ENCODE data around the gene CLRN3.

Gene CLRN3

GRCh38 chr10:127850944-127851343 lies 41.8 kb downstream of the CLRN3 start:
- no peaks in the 10 kb centered on the region for H3K27me3 ChIP-seq (ENCODE audit: insufficient read depth, low read length, poor library complexity, severe bottlenecking)
- H3K79me2 ChIP-seq (ENCODE audit: insufficient read depth, low read length), result no peaks in the 10 kb centered on the region
- no peak overlapping the region for H2AFZ ChIP-seq (ENCODE audit: low read length)
- no peaks in the 10 kb centered on the region for H3K9me3 ChIP-seq (ENCODE audit: insufficient read depth, low read depth, low read length)
- no peaks in the 10 kb centered on the region for H3K36me3 ChIP-seq (ENCODE audit: insufficient read depth, low read length)
- no peaks in the 10 kb centered on the region for H3K4me1 ChIP-seq (ENCODE audit: insufficient read depth, low read length, poor library complexity, severe bottlenecking)
- no peak overlapping the region for H3K9ac ChIP-seq (ENCODE audit: low read depth, low read length, poor library complexity, severe bottlenecking)
- H3F3A ChIP-seq (ENCODE audit: low read depth), result no peaks in the 10 kb centered on the region
- TF ChIP-seq CTCF (conservative IDR thresholded peaks at IDR 0.05; ENCODE audit: low read length) (no peak), EZH2phosphoT487 (IDR thresholded peaks at IDR 0.05; ENCODE audit: borderline replicate concordance) (no peak)
- H3K4me3 ChIP-seq (ENCODE audit: low read length, poor library complexity, severe bottlenecking), result no peak overlapping the region
- no peaks in the 10 kb centered on the region for H3K9me2 ChIP-seq (replicated peaks; ENCODE audit: low read depth, low read length)
- H4K20me1 ChIP-seq (ENCODE audit: insufficient read depth, low read length, poor library complexity, severe bottlenecking), result no peaks in the 10 kb centered on the region
- no peak overlapping the region for H3K4me2 ChIP-seq (ENCODE audit: low read depth, low read length, poor library complexity, severe bottlenecking)

GRCh38 chr10:127849921-127850320 lies 42.8 kb downstream of the CLRN3 start:
- Histone ChIP-seq H3K9me2 (replicated peaks; ENCODE audit: low read depth, low read length) (no peaks in the 10 kb centered on the region), H3K4me1 (ENCODE audit: insufficient read depth, low read length, poor library complexity, severe bottlenecking) (no peaks in the 10 kb centered on the region), H3K79me2 (ENCODE audit: insufficient read depth, low read length) (no peaks in the 10 kb centered on the region), H3F3A (ENCODE audit: low read depth) (no peaks in the 10 kb centered on the region), H4K20me1 (ENCODE audit: insufficient read depth, low read length, poor library complexity, severe bottlenecking) (no peaks in the 10 kb centered on the region), H3K4me2 (ENCODE audit: low read depth, low read length, poor library complexity, severe bottlenecking) (no peak overlapping the region), H3K9me3 (ENCODE audit: insufficient read depth, low read depth, low read length) (no peaks in the 10 kb centered on the region), H3K9ac (ENCODE audit: low read depth, low read length, poor library complexity, severe bottlenecking) (no peak overlapping the region), H2AFZ (ENCODE audit: low read length) (no peak overlapping the region), H3K4me3 (ENCODE audit: low read length, poor library complexity, severe bottlenecking) (no peak overlapping the region), H3K27me3 (ENCODE audit: insufficient read depth, low read length, poor library complexity, severe bottlenecking) (no peaks in the 10 kb centered on the region), H3K36me3 (ENCODE audit: insufficient read depth, low read length) (no peaks in the 10 kb centered on the region)
- no peak for TF ChIP-seq EZH2phosphoT487 (IDR thresholded peaks at IDR 0.05; ENCODE audit: borderline replicate concordance)
- TF ChIP-seq CTCF (conservative IDR thresholded peaks at IDR 0.05; ENCODE audit: low read length), result no peak

GRCh38 chr10:127849224-127849623 lies 43.5 kb downstream of the CLRN3 start:
- no peaks in the 10 kb centered on the region for H4K20me1 ChIP-seq (ENCODE audit: insufficient read depth, low read length, poor library complexity, severe bottlenecking)
- no peaks in the 10 kb centered on the region for H3K27me3 ChIP-seq (ENCODE audit: insufficient read depth, low read length, poor library complexity, severe bottlenecking)
- no peaks in the 10 kb centered on the region for H3K4me1 ChIP-seq (ENCODE audit: insufficient read depth, low read length, poor library complexity, severe bottlenecking)
- no peaks in the 10 kb centered on the region for H3K36me3 ChIP-seq (ENCODE audit: insufficient read depth, low read length)
- no peaks in the 10 kb centered on the region for H3K79me2 ChIP-seq (ENCODE audit: insufficient read depth, low read length)
- no peak overlapping the region for H3K4me2 ChIP-seq (ENCODE audit: low read depth, low read length, poor library complexity, severe bottlenecking)
- H3K4me3 ChIP-seq (ENCODE audit: low read length, poor library complexity, severe bottlenecking), result no peak overlapping the region
- no peak overlapping the region for H3K9ac ChIP-seq (ENCODE audit: low read depth, low read length, poor library complexity, severe bottlenecking)
- H3K9me2 ChIP-seq (replicated peaks; ENCODE audit: low read depth, low read length), result no peaks in the 10 kb centered on the region
- no peaks in the 10 kb centered on the region for H3F3A ChIP-seq (ENCODE audit: low read depth)
- no peaks in the 10 kb centered on the region for H3K9me3 ChIP-seq (ENCODE audit: insufficient read depth, low read depth, low read length)
- TF ChIP-seq CTCF (conservative IDR thresholded peaks at IDR 0.05; ENCODE audit: low read length), result no peak
- TF ChIP-seq EZH2phosphoT487 (IDR thresholded peaks at IDR 0.05; ENCODE audit: borderline replicate concordance), result no peak
- no peak overlapping the region for H2AFZ ChIP-seq (ENCODE audit: low read length)

All from Loucy (cell line).